Activated CD4-positive, alpha-beta T cell treated with anti-CD3 and anti-CD28 coated beads, Interleukin-2, Interleukin-6, amounts not matched to agents 100 ng/mL and 50 ng/mL, durations not matched to agents 16 hours and 8 hours (primary cell): ENCODE measurements around the gene LACTB.

Experiments used
- DNase-seq: peaks from one replicate; pipeline ENCODE4 v3.0.0-alpha.2; 2020

The LACTB gene, protein sequence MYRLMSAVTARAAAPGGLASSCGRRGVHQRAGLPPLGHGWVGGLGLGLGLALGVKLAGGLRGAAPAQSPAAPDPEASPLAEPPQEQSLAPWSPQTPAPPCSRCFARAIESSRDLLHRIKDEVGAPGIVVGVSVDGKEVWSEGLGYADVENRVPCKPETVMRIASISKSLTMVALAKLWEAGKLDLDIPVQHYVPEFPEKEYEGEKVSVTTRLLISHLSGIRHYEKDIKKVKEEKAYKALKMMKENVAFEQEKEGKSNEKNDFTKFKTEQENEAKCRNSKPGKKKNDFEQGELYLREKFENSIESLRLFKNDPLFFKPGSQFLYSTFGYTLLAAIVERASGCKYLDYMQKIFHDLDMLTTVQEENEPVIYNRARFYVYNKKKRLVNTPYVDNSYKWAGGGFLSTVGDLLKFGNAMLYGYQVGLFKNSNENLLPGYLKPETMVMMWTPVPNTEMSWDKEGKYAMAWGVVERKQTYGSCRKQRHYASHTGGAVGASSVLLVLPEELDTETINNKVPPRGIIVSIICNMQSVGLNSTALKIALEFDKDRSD

DNA sequence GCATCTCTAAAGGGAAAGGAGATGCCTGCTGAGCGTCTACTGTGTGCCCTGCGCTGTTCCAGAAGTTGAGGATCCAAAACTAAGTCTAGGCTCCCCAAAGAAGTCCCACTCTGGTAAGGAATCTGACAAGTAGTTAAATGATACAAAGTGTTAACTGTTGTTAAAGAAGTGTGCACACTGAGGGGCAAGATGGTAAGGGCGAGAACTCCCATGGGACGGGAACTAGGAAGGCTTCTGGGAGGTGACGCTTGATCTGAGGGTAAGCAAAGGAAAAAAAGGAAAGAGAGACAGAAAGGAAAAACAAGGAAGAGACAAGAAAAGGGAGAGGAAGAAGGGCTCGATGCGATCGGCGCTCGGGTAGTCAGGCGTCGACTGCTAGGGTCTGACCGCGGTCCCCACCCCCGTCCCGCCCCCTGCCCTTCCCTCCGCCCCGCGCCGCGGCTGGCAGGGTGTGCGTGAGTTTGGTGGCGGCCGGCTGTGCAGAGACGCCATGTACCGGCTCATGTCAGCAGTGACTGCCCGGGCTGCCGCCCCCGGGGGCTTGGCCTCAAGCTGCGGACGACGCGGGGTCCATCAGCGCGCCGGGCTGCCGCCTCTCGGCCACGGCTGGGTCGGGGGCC lies at the start of gene LACTB:
Gene LACTB (plus strand): TSS at position 480 of the 620 bp plus-strand sequence. CDS start 11 bp downstream, at position 491.
- DNase-seq: peak; percentile 89

DNA sequence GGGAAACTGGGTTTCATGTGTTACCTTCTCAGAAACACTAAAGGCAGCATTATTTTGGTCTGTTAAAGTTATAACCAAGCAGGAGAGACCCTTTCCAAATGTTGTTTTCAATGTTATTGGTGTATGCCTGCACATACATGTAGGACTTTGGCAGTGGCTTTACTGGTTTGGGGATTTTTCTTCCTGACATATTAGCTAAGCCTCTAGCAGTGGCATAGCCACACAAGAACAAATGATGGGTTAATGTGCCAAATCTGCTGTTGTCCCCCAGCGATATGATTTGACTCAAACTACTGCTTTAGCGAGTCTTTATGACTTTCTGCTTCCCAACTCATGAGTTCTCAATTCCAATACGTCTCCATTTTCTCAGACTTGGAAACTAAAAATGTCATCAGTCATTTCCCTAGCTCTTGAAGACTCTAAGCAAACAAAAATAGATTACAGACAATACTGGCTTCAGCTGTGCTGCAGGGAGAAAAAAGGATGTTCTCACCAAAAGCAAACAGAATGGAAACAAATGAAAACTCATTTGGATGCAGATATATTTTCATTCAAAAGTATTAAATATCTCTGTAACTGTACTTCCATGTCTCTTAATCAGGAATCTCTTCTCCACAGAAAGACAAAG lies 49.5 kb upstream of the LACTB start:
- DNase-seq: no peak

DNA sequence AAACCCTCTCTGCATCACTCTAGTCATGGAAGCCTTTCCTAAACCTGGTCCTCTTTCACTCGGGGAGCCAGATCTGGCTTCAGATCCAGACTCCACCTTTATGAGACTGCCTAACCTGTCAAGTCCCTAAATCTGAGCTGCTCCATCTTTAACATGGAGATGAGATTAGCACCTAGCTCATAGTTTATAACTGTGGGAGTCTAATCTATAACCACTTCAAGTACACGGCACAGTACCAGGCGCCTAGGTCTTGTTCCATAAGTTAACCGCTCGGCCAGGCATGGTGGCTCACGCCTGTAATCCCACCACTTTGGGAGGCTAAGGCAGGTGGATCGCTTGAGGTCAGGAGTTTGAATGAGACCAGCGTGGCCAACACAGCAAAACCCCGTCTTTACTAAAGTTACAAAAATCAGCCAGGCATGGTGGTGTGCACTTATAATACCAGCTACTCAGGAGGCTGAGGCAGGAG lies 48.8 kb upstream of the LACTB start:
- DNase-seq: no peak

DNA sequence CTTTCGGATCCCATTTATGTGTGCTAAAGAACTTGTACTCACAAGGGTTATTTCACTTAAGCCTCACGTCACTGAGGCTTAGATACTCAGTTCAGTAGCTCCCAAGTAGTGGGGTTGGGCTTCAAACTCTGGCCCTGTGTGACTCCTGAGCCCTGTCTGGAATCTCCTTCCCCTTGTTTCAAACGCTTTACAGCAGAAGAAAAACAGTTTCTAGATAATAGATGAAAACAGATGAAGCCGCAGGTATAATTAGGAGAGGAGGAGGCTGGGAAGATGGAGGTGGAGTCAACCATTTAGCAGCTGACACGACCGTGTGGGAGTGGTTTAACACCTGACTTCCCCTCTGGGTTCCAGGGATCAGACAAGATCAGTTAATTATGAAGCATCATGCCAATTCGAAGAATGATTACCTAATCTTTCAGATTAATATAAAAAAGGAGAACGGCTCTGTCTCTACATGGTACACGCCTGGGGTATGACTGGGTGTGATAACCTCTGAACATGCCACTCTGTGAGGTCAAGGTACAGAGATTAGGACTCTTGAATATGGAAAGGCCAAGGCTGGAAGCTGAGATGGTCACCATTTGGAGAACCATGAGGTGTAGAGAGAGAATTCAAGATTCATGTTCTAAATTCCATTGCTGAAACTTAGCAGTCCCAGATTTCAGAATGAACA lies 48.0 kb upstream of the LACTB start:
- no peak for DNase-seq

DNA sequence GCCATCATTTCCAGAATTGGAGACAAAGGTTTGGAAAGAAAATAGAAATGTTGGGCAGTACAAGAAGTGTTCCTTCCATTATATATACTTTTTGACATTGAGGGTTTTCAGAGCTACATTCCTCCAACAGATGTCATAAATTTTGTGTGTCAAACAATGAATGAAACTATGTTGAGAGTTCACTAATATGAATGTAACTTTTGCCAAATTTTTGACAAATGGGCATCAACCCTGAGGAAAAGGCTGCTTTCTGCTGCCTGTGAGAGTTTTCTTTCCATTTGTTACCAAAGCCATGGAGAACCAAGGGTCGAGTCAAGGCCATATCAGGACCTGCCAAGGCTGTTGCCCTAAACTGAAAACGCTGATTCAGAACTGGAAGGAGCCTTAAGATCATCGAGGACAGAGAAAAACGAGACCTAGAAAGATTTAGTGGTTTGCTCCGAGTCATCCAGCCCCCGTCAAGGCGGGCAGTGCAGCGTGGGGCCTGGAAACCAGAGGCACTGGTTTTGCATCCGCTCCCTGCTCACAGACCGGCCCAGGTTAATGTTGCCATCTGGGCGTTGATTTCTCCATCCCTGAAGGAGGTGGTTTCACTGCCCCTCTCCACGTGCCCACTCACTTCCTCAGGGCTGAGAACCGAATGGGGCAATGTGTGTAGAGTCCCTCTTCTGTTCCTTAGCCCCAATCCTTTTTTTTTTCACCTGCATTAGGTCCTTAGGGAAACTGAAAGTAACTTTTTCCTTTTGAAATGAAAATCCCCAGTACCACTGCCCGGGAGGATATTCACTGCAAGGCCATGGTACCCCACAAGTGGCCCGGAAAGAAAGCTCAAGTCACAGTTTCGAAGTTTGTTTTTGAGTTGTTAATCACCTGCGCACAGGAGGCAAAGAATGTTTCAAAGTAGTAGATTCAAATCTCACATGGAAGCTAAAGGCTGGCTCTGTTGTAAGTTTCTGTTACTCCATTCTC lies 46.4 kb upstream of the LACTB start:
- no peak for DNase-seq

DNA sequence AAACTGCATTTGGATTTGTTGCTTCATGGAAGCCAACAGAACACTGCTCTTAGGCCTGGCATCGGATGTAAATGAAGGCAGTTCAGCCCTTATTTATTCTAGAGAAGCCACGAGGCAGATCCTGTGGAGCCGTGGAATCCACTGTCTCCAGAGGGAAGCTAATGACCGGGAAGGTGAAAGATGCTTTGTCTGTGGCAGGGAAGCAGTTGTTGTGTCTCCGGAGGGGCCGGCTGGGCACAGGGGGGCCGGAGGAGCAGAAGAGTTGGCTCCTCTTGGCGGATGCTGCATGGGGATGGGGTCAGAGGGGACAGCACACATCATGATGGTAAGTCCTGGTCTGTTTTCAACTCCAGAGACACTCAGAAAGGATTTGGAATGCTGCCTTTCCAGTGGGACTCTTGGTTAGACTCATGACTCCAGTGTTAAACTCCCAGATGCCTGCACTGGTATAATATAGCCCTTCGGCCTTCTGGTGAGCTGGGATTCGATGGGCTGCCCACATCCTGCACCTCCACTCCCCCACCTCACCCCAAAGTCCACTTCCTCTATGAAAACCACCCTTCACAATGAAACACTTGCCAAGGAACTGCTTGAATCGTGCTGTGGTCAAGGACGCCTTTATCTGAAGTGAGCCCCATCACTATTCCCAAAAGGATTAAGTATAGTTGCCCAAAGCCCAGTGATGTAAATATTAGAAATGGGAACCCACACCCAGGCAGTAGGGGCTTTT lies 45.5 kb upstream of the LACTB start:
- no peak for DNase-seq

DNA sequence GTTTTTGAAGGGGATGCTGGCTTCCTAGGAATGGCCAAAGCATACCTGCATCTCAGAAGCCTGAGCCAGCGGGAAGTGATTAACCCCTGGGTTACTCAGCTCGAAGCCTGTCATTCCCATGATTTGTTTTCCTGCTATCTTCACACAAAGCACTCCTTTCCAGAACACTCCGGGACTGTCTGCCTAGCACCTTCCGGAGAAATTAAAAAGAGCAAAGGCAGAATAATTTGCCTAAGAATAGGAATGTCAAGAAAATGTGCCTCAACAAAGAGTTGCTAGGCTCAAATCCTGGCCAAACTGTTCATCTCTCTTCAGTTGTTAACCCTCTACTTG lies 45.0 kb upstream of the LACTB start:
- no peak for DNase-seq

DNA sequence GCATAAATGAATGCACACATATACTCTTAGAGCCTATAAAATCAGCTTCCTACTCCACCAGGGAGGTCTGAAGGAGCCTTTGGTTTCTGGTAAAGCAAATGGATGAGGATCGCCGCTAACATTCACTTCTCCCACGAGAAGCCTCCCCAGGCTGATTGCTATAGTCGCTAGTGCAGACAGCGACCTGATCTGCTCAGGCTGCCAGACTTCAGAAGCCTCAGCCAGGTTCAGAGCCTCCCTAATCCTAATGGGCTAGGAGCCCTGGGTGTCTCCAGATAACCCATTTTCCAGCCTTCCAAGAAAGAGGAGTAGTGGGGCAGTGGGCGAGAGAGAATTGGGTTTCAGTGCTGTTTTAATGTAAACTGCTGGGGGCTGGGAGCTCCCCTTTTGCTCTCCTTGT lies 43.7 kb upstream of the LACTB start:
- no peak for DNase-seq

DNA sequence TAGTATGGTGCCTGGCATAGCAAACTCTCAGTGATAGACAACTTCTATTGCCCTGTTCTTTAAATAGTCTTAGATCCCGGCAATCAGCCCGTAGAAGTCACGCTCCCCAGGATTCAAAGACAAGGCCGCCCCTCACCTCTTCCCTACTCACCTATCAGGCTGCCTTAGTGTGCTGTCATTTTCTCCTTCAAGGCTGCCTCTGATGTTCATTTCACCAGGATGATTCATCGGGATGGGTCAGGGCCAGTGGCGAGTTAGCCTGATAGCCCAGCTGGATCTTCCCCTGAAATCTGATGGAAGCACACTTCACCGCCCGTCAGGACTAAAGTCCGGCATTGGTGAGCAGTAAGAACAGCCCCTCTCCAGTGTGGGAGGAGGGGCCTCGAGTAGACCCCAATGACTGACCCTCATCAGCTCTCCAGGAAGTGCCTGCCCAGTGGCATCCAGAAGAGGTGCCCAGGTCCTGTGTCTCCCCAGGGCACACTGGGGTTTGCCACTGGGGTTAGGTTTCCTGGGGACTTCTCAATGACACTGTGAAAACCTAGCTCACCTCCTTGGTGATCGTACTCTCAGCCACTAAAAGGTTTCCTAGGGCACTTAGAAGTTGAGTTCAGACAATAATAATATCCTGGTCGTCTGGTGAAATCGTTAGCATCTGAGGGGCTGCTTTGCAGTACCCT lies 41.6 kb upstream of the LACTB start:
- no peak for DNase-seq

DNA sequence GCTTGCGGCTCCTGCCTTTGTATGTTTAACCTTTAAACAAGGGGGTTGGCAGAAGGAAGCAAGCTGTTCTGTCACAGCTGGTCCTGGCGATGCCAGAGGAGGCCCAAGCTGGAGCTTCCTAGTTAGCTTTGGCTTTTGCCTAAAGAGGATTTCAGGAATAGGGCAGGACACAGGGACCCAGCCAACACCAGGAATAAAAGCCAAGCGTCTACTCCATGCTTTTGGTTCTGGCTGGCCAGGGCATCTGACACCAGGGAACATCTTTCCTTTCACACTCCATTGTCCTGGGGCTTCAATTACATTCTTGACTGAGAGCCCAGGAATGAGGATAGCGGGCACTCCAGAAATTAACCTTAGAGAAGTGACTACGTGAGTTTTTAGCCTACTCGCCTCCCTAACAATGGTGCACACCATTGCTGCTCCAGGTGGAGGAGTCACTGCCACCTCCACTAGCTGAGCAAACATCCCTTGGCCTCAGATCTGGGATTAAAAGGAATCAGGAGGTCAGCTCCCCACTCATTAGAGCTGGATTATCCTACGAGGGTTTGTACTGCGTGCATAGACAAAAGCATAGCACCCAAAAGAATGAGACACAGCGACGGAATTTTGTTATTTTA lies 40.9 kb upstream of the LACTB start:
- no peak for DNase-seq

DNA sequence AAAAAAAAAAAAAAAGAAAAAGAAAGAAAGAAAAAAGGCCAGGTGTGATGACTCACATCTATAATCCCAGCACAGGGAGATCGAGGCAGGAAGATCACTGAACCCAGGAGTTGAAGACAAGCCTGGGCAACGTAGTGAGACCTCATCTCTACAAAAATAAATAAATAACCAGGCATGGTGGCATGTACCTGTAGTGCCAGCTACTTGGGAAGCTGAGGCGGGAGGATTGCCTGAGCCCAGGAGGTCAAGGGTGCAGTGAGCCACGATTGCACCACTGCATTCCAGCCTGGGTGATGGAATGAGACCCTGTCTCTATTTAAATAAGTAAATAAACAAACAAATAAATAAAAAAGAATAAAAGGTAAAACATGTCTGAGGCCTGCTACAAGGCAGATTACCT lies 39.3 kb upstream of the LACTB start:
- DNase-seq: no peak

DNA sequence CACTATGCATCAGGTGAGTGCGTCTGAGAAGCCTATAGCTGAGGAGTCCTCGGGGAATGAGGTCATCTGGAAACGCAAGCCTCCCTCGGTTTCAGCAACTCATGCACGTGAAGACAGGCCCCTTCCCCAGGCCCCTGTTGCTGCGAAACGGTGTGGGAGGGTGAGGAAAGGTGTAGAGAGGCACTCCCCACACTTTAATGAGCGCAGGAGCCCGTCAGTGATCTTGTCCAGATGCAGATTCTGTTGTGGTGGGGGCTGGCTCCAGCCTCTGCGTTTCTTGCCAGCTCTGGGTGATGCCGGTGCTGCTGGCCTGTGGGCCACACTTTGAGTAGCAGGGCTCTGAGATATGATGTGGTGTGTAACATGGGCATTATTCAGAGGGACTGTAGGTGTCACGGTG lies 38.6 kb upstream of the LACTB start:
- no peak for DNase-seq

DNA sequence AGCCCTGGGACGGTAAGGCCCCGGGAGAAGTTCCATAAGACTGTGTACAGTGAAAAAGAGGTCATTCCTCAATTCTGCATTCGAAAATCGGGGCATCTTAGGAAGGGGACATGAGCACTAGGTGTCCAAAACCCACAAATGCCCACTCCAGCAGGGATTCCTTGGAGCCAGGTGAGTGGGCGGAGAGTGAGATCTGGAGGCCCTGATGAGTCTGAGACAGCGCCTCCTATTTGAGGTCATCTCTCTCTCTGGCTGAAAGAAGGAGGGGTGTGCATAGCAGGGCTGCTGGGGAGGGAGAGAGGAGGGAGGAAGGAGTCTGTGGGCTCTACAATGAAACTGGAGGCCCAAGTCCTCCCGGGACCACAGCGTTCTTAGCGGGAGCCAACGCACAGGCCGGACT lies 38.1 kb upstream of the LACTB start:
- DNase-seq: no peak

DNA sequence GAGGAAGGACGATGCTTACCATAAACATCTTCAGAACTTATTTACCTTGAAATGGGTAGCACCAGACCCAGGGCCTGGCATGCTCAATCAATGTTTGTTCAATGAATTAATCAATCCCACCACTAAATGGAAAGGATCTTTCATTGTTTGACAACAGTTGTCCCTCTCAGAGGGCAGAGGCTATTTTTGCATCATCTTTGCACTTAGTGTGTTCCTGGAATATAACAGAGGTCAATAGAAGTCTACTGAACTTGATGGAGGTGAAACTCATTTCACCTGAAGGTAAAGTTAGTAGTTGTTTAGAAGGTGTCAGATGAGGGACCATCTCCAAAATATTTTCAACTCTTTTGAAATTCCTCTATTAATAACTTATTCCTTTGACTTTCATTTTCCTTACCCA lies 36.9 kb upstream of the LACTB start:
- no peak for DNase-seq

DNA sequence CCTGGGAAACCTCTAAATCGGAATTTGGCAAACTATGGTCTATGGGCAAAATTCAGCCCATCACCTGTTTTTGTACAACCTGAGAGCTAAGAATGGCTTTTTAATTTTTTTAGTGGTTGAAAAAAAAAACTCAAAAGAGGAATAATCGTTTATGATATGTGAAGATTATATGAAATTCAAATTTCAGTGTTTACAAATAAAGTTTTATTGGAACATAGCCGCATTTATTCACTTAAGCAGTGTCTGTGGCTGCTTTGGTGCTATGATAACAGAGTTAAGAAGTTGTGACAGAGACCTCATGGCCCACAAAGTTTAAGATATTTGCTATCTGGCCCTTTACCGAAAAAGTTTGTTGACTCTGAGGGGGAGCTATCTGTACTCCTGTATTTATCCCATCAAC lies 36.4 kb upstream of the LACTB start:
- DNase-seq: no peak

DNA sequence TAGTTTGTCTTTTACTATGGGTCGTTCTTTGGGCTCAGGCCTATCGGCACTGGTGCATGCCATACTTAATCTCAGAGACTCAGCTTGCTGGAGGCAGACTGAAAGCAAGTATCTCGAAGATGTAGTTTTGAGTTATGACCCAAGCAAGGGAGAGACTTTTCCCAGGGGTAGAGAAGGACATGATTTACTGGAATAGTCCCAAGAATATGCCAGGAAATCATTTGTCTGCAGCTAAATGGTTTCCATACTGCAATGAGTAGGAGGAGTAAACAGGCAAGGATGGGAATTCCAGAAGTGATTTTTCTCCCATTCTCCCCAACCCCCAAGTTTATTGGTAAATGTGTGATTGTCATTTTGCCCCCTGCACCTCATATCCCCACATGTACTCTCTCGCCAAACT lies 35.4 kb upstream of the LACTB start:
- DNase-seq: no peak

DNA sequence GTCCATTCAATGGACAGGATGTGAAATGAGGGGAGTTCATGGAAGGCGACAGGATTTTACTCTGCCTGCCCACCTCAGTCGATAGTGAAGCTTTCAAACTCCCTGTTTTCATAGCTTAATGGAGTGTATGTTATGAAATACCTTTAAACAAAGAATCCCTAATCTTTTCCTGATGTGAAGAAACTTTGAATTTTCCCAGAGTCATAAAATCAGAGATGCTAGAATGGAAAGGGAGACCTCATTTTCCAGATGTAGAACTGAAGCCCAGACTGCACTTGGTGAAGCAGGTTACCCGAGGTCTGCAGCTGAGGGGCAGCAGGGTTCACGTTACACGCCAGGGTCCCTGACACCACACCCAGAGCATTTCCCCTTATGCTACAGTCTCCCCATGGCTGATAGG lies 34.7 kb upstream of the LACTB start:
- DNase-seq: no peak

DNA sequence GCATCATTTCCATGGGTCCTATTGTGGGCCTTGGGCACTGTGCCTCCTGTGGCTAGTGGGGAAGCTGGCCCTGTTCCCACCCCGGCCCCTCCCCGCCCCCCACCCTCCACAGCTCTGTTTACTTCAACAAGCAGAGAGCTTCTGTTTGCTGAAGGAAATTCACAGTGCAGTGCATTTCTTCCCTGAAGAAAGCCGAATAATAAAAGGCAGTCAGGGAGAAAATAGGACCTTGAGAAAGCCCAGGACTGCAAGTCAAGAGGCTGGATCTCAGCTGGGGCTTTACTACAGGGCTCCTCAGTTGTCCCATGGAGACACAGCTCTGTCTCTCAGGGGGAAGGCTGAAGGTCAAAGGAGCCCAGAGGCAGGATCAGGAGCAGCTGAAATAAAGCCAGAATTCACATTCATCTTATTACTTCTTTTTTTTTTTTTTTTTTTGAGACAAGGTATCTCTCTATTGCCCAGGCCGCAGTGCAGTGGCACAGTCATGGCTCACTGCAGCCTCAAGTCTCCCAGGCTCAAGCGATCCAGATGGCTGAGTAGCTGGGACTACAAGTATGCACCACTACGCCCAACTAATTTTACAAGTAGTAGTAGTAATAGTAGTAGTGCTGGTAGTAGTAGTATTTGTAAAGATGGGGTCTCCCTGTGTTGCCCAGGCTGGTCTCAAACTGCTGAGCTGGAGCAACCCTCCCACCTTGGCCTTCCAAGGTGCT lies 33.0 kb upstream of the LACTB start:
- DNase-seq: no peak

DNA sequence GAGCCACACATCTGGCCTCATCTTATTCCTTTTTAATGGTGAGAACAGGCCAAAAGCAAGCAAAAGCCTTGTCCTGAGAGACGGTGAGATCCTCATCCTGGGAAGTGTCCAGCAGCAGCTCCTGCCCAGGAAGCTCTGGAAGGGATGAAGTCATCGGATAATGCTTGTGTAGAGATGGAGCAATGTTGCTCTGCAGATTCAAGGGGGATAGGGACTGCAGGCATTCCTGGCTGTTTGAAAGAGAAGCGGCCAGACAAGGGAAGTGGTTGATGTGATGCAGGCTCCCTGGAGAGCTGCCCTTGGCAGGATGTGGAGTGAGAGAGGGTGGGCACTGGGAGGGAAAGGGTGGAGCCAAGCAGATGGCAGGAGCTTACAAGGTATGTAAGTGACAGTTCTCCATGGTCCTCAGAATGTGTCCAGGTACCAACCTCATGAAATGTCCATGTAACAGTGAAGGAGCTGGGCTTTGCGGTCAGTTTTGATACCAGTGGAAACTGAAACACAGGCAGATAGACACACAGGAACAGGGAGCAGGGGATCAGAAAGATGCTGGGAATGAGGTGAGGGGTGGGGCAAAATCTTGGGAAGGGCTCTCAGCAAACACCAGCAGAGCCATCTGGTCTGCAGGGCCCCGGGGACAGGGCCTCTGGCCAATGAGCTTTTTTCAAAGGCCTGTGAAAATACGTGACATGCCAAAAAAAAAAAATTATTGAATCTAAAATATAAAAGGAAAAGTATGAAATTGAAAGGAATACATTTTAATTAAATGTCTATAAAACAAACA lies 32.2 kb upstream of the LACTB start:
- DNase-seq: no peak
